HG02642 (cell line): Measurements from ENCODE around the gene STRBP.

ENCODE experiments used
- ATAC-seq: cut with Tn5 transposase; IDR thresholded peaks from one replicate; pipeline ENCODE4 v1.9.1; 2021; ENCODE audit warnings: mild to moderate bottlenecking; ENCODE audit not compliant: unreplicated experiment, poor library complexity

Gene STRBP

DNA sequence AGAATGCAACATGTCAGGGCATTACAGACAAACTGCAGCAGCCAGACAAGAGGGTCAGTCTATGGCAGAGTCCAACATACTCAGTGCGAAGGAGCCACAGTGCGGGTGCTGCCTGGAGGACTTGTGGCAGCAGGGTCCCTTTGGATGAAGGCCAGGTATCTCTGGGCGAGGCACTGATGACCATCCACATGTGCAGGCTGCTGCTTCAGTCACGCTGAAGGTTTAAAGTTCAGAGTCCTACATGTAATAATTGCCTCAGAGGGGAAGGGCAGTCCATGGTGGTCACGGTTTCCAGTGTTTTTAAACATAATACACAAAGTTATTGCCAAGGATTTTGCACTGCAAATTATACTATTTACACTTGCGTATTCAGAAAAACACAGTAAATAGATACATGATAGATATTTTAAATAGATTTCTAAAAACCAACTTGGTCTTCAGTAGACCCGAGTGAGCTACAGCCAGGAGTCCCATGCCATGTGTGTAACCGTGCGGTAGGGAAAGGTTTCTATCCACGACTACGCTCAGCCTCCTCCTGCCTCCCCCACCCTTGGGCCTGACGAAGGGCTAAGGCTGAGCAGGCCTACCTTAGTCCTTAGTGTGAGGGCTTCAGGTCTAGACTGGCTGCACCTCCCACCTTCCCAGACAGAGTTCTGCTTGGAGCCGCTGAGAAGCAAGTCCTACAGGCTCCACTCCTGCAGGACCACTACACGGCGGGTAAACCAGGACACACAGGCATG is 158.7 kb downstream of the STRBP start:
- no peak for ATAC-seq

DNA sequence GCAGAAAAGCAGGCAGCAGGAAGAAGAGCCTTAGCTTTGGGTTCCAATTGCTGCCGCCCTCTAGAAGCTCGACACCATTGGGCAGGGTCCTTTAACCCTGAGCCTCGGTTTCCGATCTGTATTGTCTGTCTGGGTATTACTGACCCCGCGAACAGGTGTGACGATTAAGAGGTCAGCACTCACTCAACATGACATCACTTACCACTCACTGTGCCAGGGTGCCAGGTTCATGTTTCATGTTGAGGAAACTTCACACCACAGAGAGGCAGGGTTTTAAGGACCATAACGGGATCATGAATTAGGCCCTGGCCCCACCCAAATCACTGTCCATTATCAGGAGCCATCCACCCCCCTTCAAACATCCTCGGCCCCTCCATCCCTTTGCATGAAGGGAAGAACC is 159.4 kb downstream of the STRBP start:
- no peak for ATAC-seq

DNA sequence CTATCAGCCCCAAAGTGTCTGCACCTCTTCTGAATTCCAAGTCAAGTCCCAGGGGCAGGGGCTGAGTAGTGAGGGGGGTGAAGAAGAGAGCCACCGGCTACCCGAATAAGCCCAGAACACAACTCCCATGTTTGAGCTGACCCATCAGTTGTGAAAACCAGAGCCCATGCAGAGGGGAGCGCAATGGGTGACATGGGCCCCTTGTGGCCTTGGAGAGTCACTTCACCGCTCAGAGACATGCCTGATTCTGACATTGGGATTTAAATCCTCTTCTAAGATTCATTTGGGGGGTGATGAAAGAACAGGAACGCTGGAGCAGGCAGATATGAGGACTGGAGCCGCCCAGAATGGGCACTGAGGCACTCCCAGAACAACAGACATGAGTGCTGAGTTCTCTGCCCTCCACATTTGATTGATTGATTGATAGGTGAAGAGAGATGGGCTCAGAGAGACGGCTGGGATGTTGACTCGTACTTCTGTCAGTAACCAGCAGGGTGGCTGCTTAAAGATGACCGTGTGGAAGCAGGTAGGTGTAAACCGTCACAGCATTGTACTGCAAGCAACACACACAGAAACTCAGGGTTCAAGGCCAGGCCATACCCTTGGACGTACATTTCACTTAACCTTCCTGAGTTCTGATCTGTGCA is 160.6 kb downstream of the STRBP start:
- ATAC-seq: no peak

DNA sequence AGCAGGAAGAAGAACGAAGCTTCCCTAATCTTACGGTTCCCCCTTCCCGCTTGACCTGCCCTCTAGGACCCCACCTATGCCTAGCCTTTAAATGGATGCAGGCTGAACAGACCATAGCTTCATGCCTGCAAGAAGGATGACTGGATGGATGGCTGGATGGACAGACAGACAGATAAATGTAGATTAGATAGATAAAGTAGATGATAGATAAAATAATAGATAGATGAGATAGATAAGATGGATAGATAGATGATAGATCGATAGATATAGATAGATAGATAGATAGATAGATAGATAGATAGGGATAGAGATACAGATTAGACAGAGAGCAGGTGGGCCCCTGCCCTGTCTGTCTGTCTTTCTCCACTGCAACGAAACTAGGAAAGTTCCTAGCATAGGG is 162.9 kb downstream of the STRBP start:
- ATAC-seq: no peak

DNA sequence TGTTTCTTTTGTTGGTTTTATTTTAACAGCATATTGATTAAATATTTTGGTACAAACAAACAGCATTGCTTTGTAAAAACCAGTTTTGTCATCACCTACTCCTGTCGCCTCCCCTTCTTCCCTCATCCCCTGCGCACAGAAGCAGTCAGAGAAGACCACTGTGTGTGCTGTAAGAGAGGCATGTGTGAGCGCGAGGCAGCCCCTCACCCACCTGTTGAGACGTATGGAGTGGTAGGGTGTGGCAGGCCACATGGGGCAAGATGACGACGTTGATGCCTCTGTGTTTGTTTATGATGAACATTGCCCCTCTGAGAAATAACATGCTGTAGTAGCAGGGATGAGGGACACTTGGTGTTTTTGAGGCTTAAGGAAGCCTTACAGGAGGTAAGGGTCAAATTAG is 163.6 kb downstream of the STRBP start:
- ATAC-seq: no peak

DNA sequence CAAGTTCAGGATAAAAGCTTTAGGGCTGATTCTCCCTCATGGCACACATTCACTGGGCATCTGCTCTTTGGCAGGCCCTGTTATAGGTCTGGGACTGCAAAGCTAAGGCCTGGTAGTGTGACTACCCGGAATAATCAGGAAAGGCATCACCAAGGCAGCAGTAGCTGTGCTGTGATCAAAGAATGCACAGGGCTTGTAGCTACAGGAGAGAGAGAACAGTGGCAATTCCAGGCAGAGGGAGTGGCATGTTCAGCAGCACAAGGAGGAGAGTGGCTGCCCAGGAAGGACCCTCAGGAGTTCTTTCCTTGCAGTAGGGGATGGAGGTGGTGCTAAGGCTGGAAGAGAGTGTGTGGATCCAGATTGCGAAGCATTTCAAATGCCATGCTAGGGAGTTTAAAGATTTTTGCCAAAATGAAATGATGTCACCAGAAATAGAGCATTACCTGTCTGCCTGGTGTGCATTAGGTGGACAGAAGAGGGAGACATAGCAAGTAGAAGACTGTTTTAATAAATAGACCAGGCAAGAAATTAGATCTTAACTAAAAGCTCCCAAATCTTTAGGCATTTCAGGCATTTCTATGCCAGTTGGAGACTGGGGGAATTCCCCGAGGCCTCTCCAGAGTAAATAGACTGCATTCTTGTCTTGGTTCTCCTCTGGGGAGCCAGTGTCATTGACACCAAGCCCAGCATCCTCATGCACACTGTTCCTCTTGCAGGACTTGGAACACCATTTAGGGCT is 165.8 kb downstream of the STRBP start:
- ATAC-seq: no peak

DNA sequence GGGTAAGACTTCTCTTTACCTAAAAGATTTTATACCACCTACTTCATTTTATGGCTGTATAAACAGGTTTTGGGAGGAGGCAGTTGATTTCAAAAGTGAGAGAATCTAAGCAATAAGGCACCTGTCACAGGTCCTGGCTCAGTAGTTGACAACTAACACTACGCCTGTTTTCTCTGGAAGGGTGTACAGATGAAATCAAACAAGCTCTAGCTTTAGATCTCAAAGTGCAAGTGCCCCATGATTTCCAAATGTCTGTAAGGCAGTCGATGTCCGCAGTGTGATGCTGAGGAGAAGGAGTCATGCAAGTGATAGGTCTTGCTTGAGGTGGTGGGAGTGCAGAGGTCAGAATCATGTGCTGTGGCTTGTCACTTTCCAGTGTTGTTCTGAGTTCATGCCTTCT is 168.8 kb downstream of the STRBP start:
- ATAC-seq: no peak

DNA sequence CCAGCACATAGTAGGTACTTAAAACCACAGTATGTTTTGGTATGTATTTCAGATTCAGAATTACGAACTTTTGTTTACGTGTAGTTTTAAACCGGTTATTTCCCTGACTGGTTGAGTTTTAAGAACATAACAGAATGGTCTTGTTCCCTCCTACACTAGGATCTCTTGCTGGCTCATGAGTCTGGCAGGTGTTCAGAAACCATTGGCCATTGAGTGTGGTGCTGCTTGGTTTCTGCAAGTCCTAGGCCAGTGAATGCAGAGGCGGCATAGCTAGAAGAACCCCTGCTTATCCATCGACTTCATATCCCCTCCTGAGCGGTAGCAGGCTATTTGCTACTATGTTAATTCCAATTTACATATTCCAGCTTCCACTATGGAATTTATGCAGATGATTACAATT is 169.3 kb downstream of the STRBP start:
- ATAC-seq: no peak

DNA sequence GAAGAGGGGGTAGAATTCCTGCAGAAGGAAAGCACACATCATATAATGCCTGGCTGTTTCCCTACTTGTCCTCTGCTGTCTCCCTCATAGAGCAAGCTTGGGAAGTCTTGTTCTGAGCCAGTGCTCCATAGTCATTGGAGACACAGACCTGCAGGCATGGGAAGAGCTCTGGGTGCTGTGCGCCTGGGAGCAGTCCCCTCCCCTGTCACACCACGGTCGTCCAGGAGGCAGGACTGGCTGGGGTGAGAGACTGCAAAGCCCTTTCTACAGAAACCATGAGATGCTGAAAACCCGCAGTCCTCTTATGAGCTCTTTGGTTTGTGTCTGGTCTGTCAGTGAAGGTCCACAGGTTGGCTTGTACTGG is 170.3 kb downstream of the STRBP start:
- ATAC-seq: no peak

DNA sequence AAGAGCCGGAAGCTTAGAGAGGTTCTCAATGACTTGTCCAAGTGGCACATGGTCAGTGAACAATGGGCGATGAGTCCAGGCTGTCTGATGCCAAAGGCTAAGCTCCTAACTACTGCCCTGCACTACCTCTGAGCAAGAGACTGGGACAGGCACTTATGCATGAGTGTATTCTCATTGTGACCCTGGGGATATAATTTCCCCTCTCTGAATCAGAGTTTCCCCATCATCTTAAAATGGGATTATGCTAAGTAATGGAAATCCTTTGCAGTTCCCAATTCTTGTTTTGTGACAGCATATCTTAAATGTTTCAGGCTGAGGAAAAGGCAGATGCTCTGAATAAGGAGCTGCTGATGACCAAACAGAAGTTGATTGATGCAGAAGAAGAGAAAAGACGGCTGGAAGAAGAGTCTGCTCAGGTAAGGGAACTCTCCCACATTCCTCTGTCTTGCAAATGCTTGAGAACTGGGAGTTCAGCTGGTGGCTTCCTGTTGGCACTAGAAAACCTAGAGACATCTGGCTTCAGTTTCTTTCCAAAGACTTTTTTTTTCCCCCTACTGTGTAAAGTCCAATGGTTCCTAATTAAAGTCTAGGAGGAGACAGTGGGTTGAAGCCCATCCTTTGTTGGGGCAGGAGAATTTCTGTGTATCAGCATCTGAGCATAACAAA is 170.8 kb downstream of the STRBP start:
- no peak for ATAC-seq

DNA sequence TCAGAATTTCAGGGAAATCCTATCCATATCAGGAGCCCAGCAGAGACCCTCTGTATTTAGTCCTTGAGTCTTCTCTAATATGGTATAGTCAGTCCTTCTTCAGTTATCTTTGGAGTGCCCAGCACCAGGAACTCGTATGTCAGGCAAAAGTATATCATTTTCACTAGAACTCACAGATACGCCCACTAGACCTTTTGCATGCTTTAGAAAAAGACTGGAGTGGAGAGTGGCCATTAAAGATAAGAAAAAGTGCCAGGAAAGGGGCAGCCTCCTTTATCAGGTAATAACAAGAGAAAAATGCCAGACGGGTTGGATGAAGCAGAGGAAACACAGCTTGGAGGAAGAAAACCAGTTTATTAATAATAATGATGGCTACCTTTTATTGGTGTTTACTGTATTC is 171.4 kb downstream of the STRBP start:
- ATAC-seq: no peak

DNA sequence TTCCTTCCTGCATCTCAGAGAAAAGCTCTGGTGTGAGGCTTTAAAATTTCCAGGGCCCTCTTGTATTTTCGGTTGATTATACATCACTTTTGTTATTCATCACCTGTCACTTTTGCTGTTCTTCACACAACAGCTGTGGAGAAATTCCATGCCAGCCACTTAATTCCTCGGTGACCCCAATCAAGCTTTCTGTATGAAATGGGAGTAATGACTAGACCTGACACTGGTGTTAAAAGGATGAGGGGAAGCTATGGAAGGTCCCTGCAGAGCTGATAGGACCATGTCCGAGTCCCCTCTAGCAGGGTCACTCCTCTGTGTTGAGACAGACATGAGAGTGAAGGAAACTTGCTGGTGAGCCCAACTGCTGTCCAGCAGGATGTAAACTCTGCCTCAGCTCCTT is 175.2 kb downstream of the STRBP start:
- ATAC-seq: no peak

DNA sequence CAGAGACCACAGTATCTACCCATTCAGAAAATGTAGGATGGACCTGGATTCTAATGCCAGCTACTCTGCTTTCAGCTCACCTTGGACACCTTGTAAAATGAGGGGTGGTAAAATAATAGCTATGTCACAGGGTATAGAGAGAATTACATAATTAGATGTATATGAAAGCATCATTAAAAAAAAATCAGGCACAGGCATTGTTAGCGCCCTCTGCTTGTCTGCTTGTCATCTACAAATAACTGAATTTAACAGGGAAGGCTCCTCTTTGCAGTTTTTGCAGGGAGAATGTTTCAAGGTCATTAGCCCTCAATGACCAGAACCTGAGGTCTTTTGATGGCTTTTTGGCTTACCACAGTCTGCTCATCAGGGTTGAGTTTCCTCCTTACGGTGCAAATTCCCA is 176.9 kb downstream of the STRBP start:
- ATAC-seq: no peak

DNA sequence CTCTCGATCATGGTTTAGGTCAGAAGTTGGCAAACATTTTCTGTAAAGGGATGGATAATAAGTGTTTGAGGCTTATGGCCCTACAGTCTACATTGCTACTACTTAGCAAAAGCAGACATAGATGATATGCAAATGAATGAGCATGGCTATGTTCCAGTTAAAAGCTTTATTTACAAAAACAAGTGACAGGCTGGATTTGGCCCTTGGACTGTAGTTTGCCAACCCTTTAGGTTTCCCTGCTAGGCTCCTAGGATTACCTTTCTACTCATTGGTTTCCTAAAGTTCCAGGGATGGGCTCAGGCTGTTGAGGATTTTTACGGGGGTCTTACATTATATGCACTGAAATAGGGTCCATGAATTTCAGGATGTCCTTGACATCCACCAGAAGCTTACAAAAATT is 177.4 kb downstream of the STRBP start:
- no peak for ATAC-seq

DNA sequence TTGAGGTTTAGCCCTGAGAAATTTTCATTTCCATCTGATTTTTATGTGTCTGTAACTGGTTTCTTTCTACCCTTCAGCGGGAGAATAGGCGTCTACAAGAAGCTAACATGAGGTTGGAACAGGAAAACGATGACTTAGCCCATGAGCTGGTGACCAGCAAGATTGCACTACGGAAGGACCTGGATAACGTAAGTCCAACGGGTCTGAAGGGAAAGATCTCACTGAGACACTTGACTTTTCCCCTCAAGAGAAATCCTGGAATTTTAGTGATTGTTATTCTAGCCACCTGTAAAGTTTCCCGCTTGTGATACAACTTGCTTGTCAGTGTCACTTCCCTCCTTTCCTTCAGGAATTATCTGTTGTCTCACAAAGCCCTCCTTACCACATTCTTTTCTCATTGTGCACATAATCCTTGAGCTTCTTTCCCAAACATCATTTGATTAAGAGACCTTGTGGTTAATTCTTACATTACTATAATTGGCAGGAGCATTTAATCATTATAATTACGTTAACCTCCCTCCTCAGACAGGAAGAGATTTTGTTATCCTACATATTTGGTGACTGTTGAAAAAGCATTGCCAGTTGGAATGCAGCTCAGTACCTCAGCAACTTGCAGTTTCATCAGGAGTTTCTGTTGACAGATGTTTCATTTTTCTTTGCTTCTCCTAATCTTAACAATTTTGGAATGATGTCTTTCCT is 178.0 kb downstream of the STRBP start:
- ATAC-seq: no peak

DNA sequence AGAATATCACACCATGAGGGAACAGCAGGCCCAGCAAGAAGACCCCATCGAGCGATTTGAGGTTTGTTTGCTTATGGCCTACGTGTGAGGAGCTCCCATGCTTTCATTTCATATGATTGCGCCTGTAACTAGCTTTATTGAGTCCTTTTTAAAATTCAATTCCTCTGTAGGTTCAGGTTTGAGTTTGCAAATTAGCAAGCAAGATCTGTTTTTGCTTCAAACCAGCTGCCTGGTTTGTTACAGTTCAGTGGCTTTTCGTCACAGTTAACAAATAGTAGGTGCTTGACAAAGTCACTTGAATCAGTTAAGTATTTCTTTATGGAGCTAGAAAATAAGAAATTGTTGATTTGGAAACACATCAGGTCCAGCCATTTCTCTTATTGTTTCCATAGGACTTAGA is 178.6 kb downstream of the STRBP start:
- ATAC-seq: no peak

DNA sequence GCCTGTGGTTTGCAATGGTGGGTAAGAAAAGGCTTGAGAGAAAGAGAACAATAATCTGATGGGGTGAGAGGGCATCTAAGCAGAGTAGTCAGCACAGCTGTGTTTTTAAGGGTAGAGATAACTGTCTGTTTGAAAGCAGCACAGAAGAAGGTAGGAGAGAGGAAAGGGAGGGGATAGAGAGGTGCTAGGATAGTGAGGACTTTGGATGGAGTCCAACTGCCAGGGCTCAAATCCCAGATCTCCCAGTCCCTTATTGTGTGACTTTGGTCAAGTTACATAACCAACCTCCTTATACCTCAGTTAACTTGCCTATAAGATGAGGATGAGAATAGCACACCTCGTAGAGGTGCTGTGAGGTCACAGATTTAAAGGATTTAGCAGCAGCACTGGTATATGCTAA is 179.3 kb downstream of the STRBP start:
- no peak for ATAC-seq

DNA sequence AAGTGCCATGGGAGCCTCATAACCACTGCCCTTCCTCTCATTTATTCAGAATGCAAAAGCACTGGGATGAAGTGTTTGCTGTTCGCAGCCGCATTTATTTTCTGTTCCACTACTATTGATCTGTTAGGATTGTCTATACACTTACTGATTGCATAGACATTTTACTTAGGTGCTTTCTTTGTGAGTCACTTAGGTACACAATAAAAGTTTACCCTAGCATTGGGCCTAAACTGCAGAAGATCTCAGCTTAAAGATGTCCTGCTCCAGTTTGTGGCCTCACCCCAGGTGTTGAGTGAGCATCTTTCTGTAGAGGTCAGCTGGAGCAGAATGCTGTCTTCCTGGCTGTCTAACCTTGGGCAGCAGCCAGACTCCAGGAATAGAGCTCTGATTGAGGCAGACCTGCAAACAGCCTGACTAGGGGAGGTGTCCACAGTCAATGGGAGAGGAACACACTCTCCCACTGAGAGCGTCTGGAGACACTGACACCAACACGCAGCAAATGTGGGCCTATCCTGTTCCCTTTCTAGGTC is 181.0 kb downstream of the STRBP start:
- ATAC-seq: no peak

DNA sequence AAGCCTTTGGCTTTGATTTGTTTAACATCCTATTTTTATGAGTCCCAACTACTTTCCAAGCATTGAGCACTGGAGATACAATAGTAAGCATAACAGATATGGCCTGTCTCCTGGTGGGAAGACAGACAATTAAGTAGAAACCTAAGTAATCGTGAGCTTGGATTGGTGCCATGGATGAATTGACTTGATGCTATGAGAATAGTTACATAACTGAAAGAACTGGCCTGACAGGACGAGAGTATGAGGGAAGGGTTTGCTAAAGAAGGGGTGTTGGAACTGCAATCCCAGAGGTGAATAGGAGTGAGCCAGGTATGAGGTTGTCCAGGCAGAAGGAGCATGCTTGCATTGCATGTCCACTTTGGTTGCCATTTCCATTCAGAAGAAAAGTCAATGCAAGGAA is 182.5 kb downstream of the STRBP start:
- ATAC-seq: no peak

DNA sequence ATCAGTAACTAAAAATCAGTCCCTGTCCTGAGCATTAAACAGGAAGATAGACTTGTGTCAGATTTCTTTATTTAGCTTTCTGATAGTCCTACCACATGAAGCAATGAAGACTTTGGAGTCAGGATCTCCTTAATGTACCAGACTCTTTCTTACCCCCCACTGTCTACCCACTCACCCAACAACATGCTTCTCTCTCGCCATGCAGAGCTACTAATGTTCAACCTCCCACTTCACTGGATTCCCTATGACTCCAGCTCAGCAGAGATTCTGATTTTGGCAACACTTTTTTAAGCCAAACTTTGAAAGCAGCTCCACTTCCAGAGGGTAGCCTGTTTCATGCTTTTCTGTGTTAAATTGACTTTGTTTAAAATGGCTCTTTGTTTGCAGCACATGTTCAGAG is 184.1 kb downstream of the STRBP start:
- ATAC-seq: no peak
